ENCODE results near the gene MKNK1.

Gene MKNK1

DNA sequence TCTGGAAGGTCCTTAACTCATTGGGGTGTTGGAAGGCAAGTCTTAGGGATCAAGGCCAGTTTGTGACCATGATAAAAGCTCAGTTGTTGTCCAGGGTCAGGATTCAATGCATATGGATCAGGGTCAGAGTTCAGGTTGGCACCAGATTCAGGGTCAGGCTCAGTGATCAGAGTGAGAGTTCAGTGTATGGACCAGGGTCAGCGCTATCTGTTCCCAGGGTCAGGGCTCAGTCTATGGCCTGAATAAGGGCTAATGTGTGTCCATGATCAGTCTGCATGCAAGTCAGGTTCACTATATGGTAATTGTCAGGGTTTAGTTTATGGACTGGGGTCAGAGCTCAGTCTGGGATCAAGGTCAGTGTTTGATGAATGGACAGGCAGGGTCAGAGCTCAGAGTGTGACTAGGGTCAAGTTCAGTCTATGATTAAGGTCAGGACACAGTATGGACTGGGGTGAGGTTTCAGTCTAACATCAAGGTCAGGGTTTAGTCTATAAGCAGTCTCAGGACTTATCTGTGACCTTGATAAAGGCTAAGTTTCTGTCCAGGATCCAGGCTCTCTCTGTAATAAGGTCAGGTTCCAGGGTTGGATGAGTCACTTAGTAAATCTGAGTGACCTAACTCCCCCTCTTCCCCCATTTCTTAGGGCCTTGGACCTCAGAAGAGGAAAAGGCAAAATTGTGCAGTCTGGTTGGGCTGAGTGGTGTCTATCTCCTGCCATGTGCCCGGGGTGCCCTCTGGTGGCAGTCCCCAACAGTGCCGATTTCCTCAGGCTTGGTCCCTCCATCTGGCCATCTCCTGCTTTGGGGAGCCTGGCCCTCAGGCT is 76.4 kb downstream of the MKNK1 start:
- Histone ChIP-seq H3K9ac (ENCODE audit: low read length) (no peak overlapping the region), H3K4me3 (ENCODE audit: low read length) (no peak overlapping the region), H3K9me3 (ENCODE audit: control insufficient read depth, low read length) (no peaks in the 10 kb centered on the region), H3K4me1 (ENCODE audit: control insufficient read depth, insufficient read depth, low read length) (peaks cover 24% of the 10 kb centered on the region), H3K36me3 (ENCODE audit: control insufficient read depth, insufficient read depth, low read length) (no peaks in the 10 kb centered on the region), H3K27me3 (ENCODE audit: control insufficient read depth, insufficient read depth, low read length) (peaks cover 37% of the 10 kb centered on the region)

DNA sequence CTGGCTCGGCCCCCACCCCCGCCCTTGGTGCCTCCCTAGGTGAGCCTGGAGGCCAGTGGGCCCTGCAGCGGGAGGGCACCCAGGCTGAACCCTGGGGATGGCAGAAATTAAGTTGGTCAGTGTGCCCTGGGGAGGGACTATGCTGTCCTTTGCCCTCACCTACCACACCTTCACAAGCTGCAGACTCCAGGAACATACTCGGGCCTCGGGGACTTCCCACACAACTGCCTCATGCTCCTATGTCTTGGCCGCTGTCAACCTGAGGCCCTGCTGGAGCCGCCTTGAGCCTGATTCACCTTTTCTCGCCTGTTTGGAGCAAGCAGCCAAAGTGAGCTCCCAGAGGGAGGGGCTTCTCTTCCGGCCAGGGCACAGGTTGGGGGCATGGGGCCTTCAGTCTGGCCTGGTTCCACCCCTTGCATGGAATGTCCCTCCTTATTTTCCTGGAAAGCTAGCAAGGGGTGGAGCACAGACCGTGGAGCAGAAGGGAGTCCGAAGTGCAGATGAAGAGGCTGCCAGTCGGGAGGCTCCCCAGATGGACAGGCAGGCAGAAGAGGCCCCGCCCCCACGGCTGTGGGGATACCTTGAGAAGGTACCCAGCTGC is 77.3 kb downstream of the MKNK1 start:
- Histone ChIP-seq H3K9me3 (ENCODE audit: control insufficient read depth, low read length) (no peaks in the 10 kb centered on the region), H3K4me3 (ENCODE audit: low read length) (no peak overlapping the region), H3K27me3 (ENCODE audit: control insufficient read depth, insufficient read depth, low read length) (peaks cover 29% of the 10 kb centered on the region), H3K9ac (ENCODE audit: low read length) (no peak overlapping the region), H3K4me1 (ENCODE audit: control insufficient read depth, insufficient read depth, low read length) (peaks cover 33% of the 10 kb centered on the region), H3K36me3 (ENCODE audit: control insufficient read depth, insufficient read depth, low read length) (no peaks in the 10 kb centered on the region)

DNA sequence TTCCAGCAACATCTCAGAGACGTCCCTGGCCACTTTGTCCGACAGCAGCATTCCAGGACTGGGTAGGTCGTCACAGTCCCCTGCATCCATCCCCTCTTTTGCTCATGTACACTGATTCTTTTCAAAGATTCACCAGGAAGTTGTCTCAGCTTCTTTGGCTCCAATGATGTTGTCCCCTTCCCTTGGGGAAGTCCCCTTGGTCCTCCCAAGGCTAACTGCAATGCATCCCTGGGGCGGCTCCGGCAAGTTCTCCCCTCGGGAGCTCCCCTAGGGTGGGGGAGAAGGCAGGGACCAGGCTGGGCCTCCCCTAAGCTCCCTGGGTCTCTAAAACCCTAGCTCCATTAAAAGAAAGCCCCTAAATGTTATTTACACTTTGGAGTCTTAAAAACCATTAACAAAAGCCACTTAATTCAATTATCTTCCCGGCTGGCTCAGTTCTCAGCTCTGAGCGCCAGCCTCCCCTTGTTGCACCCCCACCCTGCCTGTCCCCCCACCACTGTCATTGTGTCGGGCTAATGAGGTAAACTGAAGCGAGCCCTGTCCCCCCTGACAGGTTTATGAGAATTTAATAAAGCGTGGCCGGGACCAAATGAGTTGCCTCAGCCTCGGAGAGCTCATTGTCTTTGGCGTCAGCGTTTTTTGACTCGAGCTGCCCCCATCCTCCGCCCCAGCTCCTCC is 77.9 kb downstream of the MKNK1 start:
- H3K27me3 ChIP-seq (ENCODE audit: control insufficient read depth, insufficient read depth, low read length) = peaks cover 26% of the 10 kb centered on the region
- H3K4me1 ChIP-seq (ENCODE audit: control insufficient read depth, insufficient read depth, low read length) = peaks cover 33% of the 10 kb centered on the region
- H3K9ac ChIP-seq (ENCODE audit: low read length) = no peak overlapping the region
- no peak overlapping the region for H3K4me3 ChIP-seq (ENCODE audit: low read length)
- no peaks in the 10 kb centered on the region for H3K9me3 ChIP-seq (ENCODE audit: control insufficient read depth, low read length)
- H3K36me3 ChIP-seq (ENCODE audit: control insufficient read depth, insufficient read depth, low read length) = no peaks in the 10 kb centered on the region

DNA sequence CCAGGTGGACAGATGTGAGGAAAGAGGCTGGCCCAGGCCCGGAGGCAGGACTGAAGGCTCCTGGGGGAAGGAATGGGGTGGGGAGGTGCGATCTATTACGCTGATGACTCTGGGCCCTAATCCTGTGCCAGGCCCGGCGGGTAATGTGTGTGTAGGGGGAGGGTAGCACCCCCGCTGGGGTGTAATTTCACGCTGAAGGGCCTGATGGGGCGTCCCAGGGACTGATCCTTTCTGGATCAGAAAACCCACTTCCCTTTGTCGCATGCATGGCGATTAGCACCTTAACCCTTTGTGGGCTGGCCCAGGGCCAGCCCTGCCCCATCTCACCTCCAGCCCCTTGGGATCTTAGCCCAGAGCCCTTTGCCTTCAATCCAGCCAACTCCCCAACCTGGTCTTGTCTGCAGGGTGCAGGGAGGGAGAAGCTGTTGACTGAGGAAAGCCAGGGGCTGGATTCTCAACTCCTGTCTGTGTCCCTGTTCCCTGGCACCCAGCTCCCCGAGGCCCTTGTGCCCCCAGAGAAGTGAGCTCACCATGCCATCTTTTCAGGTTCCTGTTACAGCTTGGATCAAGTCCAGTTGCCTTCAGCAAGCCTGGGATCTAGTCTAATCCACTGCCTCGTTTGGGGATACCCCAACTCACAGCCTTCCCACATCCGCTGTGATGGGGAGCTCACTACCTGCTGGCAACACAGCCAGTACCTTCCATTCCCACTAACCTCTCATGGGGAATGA is 78.7 kb downstream of the MKNK1 start:
- Histone ChIP-seq H3K4me3 (ENCODE audit: low read length) (no peak overlapping the region), H3K27me3 (ENCODE audit: control insufficient read depth, insufficient read depth, low read length) (peaks cover 25% of the 10 kb centered on the region), H3K9me3 (ENCODE audit: control insufficient read depth, low read length) (no peaks in the 10 kb centered on the region), H3K9ac (ENCODE audit: low read length) (no peak overlapping the region), H3K4me1 (ENCODE audit: control insufficient read depth, insufficient read depth, low read length) (peaks cover 33% of the 10 kb centered on the region), H3K36me3 (ENCODE audit: control insufficient read depth, insufficient read depth, low read length) (no peaks in the 10 kb centered on the region)

DNA sequence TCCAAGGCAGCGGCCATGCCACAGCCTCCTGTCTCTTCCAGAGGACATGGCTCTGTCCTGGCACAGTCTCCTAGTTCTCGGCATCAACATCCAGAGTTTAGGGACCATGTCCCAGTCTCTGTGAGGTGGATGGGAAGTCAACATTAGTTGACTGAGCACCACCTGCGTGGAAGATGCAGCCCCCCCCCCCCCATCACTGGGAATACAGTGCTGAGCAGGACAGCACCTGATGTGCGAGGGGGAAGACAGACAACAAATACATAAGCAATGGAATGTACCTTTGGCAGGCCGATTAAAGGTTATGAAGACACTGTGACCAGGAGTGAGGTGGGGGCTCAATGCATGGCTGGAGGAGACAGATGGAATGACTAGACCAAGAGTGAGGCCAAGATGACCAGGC is 79.2 kb downstream of the MKNK1 start:
- Histone ChIP-seq H3K36me3 (ENCODE audit: control insufficient read depth, insufficient read depth, low read length) (no peaks in the 10 kb centered on the region), H3K9ac (ENCODE audit: low read length) (no peak overlapping the region), H3K27me3 (ENCODE audit: control insufficient read depth, insufficient read depth, low read length) (peaks cover 19% of the 10 kb centered on the region), H3K9me3 (ENCODE audit: control insufficient read depth, low read length) (no peaks in the 10 kb centered on the region), H3K4me1 (ENCODE audit: control insufficient read depth, insufficient read depth, low read length) (peaks cover 33% of the 10 kb centered on the region), H3K4me3 (ENCODE audit: low read length) (no peak overlapping the region)

DNA sequence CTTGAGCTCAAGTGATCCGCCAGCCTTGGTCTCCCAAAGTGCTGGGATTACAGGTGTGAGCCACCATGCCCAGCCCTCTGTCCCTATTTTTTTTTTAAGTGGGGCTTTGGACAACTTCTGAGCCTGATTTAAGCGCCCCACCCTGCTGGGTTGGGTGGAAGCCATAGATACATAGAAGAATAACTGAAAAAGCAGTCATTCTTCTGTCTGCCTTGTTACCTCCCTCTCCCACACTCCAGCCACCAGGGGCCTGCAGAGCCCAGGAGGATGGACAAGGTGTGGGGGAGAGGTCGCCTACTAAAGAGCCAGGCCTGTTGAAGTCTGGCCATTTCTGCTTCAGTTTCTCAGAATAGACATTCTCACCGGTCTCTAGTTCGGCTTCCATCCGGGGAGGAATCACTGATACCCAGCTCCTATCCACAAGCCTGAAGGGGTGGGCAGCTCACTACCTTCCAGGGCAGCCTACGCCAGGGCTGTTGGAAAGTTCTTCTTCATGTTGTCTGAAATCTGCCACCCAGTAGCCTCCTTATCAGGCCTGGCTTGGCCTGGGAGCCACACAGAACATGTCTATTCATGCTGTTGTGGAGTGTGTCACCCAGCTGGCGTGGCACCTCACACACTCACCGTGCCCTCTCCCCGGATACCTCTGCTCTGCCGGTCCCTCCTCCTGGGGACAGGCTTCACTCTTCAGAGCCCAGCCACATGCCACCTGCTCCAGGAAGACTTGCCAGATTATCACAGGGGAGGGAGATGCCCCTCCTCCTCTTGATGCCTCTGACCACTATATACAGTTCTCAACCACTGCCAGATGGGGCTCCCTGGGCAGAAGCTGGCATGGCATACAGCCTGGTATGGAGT is 80.3 kb downstream of the MKNK1 start:
- Histone ChIP-seq H3K27me3 (ENCODE audit: control insufficient read depth, insufficient read depth, low read length) (peaks cover 12% of the 10 kb centered on the region), H3K36me3 (ENCODE audit: control insufficient read depth, insufficient read depth, low read length) (no peaks in the 10 kb centered on the region)

DNA sequence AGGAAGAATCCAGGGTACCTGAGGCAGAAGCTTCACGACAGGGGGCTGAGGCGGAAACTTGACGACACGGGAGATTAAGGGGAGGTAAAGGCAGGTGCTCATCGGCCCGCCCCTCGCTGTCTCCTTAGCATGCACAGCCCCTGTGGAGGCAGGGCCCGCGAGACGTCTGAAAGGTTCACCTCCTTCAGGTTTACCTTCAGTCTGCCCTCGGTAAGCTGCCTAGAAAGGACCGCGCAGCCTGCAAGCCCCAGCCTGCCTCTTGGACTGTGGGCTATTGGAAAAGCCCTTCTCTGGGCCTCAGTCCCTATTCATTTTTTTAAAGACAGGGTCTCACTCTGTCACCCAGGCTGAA is 81.1 kb downstream of the MKNK1 start:
- Histone ChIP-seq H3K27me3 (ENCODE audit: control insufficient read depth, insufficient read depth, low read length) (peaks cover 6% of the 10 kb centered on the region), H3K4me3 (ENCODE audit: low read length) (no peak overlapping the region), H3K9ac (ENCODE audit: low read length) (no peak overlapping the region), H3K36me3 (ENCODE audit: control insufficient read depth, insufficient read depth, low read length) (no peaks in the 10 kb centered on the region), H3K4me1 (ENCODE audit: control insufficient read depth, insufficient read depth, low read length) (peaks cover 37% of the 10 kb centered on the region), H3K9me3 (ENCODE audit: control insufficient read depth, low read length) (no peaks in the 10 kb centered on the region)

More for the DNA sequence above, 80.3 kb downstream of the MKNK1 start:
- peaks cover 33% of the 10 kb centered on the region for H3K4me1 ChIP-seq (ENCODE audit: control insufficient read depth, insufficient read depth, low read length)
- H3K4me3 ChIP-seq (ENCODE audit: low read length) = no peak overlapping the region
- no peak overlapping the region for H3K9ac ChIP-seq (ENCODE audit: low read length)
- H3K9me3 ChIP-seq (ENCODE audit: control insufficient read depth, low read length) = no peaks in the 10 kb centered on the region

DNA sequence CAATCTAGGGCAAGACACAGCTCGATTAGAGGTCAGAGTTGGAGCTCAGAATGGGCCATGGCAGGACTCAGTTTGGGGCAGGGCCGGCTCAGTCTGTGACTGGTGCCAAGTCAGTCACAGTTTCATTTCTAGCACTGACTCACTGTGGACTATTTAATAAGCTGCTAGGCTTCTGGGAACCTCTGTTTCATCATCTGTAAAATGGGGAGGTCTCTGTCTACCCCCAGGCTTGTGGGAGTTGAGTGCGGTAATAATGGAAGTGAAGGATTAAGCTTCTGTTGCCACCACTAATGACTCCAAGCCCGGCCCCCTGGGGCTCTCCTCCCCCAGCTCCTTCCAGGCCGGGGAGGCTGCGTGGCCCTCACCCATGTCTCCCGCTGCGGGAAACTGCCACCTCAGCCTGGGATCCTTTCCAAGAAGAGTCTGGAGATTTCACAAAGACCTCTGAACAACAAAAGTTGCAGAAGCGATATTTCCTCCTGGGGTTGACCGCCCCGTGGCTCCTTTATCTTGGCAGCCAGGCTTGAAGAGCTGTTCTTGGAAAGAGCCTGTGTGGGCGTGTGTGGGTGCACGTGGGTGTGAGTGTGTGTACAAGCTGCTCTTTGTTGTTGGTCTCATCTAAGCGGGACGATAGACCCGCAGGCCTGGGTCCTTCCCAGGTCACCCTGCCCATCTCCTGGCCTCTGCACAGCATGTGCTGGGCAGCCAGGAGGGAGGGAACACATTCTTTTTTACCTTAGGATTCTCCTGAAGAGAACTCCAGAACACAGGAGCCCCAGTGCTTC is 81.7 kb downstream of the MKNK1 start:
- Histone ChIP-seq H3K36me3 (ENCODE audit: control insufficient read depth, insufficient read depth, low read length) (no peaks in the 10 kb centered on the region), H3K9me3 (ENCODE audit: control insufficient read depth, low read length) (no peaks in the 10 kb centered on the region), H3K4me3 (ENCODE audit: low read length) (no peak overlapping the region), H3K4me1 (ENCODE audit: control insufficient read depth, insufficient read depth, low read length) (peaks cover 42% of the 10 kb centered on the region), H3K9ac (ENCODE audit: low read length) (no peak overlapping the region), H3K27me3 (ENCODE audit: control insufficient read depth, insufficient read depth, low read length) (peaks cover 6% of the 10 kb centered on the region)

DNA sequence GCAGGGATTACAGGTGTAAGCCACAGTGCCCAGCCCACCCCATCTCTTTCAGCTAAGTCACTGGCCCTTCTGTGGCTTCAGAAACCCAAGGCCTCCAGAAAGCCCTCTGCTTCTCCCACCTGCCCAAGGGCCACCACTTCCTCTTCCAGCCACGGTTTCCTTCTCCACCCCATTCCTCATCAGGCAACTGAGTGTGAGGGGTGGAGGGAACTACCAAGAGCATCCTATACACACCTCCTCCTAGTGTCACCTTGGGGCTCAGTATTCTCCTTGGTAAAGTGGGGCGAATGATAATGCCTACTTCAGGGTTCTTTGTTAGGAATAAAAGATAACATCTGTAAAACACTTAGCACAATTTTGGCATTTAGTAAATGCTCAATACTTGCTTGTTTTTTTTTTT is 82.7 kb downstream of the MKNK1 start:
- no peaks in the 10 kb centered on the region for H3K27me3 ChIP-seq (ENCODE audit: control insufficient read depth, insufficient read depth, low read length)
- no peaks in the 10 kb centered on the region for H3K36me3 ChIP-seq (ENCODE audit: control insufficient read depth, insufficient read depth, low read length)
- no peaks in the 10 kb centered on the region for H3K9me3 ChIP-seq (ENCODE audit: control insufficient read depth, low read length)
- H3K9ac ChIP-seq (ENCODE audit: low read length) = no peak overlapping the region
- no peak overlapping the region for H3K4me3 ChIP-seq (ENCODE audit: low read length)
- peaks cover 45% of the 10 kb centered on the region for H3K4me1 ChIP-seq (ENCODE audit: control insufficient read depth, insufficient read depth, low read length)

DNA sequence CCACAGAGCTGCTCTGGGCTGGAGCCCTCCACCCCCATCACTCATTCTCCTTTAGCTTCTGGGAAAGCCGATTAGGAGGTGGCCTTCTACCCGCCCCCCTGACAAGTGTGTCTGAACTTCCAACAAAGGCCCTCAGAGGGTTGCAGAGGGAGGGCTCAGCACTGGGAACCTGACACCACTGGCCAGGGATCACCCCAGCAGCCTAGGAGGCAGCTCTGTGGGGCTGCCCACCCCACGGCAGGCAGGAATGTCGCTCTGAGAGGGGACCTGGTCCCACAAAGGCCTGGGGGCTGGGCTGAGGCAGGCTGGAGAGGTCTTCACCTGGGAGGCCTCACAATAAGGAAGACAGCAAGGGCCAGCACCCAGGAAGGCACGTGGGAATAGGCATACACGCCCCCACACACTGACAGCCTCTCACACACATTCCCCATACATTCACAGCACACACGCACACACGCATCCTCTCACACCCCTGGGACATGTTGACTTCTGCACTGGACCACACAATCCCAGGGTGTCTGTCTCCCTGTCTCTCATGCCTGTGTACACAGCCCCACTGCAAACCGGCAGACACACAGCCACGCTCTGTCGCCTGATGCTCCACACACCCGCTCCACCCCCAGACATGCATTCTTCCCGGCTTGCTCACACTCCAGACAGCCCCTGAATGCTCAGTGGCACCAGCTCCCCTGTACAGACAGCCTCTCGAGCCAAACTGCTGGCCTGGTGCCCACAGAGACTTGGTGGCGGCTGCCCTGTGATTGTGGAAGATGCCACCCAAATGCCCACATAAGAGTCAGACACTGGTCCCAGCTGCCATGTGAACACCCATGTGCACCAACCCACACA is 83.8 kb downstream of the MKNK1 start:
- Histone ChIP-seq H3K4me3 (ENCODE audit: low read length) (no peak overlapping the region), H3K9me3 (ENCODE audit: control insufficient read depth, low read length) (no peaks in the 10 kb centered on the region), H3K36me3 (ENCODE audit: control insufficient read depth, insufficient read depth, low read length) (no peaks in the 10 kb centered on the region), H3K4me1 (ENCODE audit: control insufficient read depth, insufficient read depth, low read length) (peaks cover 47% of the 10 kb centered on the region), H3K27me3 (ENCODE audit: control insufficient read depth, insufficient read depth, low read length) (no peaks in the 10 kb centered on the region), H3K9ac (ENCODE audit: low read length) (no peak overlapping the region)
